Neutrophil (primary cell): Measurements from ENCODE around the gene SLC2A6.
A peak's percentile ranks its signal among the peaks of the same experiment; 100 is the strongest.

Experiments used
- H3K27ac ChIP-seq: fragments of 200-600 bp; sonication (generic); 2 replicates; pipeline ENCODE4 v1.5.1; 2016; ENCODE audit warnings: mild to moderate bottlenecking, moderate library complexity
- H3K27me3 ChIP-seq: fragments of 200-600 bp; sonication (generic); 2 replicates; pipeline ENCODE4 v1.6.0; 2016; ENCODE audit warnings: mild to moderate bottlenecking
- H3K36me3 ChIP-seq: fragments of 200-600 bp; sonication (generic); 2 replicates; pipeline ENCODE4 v1.5.1; 2017
- H3K4me1 ChIP-seq, 2 experiments: fragments of 200-600 bp in 1 of 2; sonication (generic) in 1 of 2; 1 replicate in 1 of 2; 2 replicates in 1 of 2; pipeline versions ENCODE4 v1.5.1 to v1.6.1; 2013 to 2016; ENCODE audit warnings: low read depth in 1 of 2, low read length in 1 of 2, mild to moderate bottlenecking in 1 of 2, moderate library complexity in 1 of 2; ENCODE audit not compliant: control insufficient read depth in 1 of 2, insufficient read depth in 1 of 2
- H3K4me3 ChIP-seq, 2 experiments: fragments of 200-600 bp in 1 of 2; sonication (generic) in 1 of 2; 1 replicate in 1 of 2; 2 replicates in 1 of 2; pipeline ENCODE4 v1.5.1; 2013 to 2016; ENCODE audit warnings: low read depth in 1 of 2, low read length in 1 of 2, mild to moderate bottlenecking in 1 of 2, moderate library complexity in 1 of 2
- H3K9me3 ChIP-seq: fragments of 200-600 bp; sonication (generic); 2 replicates; pipeline ENCODE4 v1.5.1; 2016
- CTCF ChIP-seq: fragments of 200-600 bp; sonication (generic); IDR thresholded peaks from 2 replicates; pipeline ENCODE4 v1.5.1; 2016; ENCODE audit warnings: antibody characterized with exemption

The SLC2A6 gene

DNA sequence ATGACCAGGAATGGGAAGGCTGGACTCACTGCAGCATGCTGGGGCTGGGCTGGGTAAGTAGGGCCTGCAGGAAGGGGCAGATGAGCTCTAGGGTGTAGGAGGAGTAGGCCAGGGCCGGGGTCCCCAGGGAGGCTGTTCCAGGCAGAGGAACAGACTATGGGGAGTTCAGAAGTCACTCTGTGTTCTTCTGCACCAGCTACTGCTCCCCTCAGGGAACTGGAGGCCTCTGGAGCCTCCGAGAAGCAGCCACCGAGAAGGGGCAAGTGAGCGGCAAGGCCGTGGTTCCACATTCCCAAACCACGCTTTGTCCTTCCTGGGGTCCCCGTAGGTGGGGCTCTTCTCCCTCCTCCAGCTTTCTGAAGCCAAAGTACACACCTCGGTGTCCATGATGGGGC lies 8.4 kb upstream of the SLC2A6 start:
- Histone ChIP-seq H3K4me1 (no peaks in the 10 kb centered on the region), H3K27ac (no peak overlapping the region), H3K4me3 (no peak overlapping the region), H3K27me3 (peaks cover 14% of the 10 kb centered on the region), H3K36me3 (no peaks in the 10 kb centered on the region), H3K9me3 (no peaks in the 10 kb centered on the region)
- no peak for TF ChIP-seq CTCF

GRCh38 chr9:133485531-133486260 lies 6.8 kb upstream of the SLC2A6 start:
- TF ChIP-seq CTCF: no peak
- H3K27ac ChIP-seq: no peak overlapping the region
- H3K4me1 ChIP-seq: no peaks in the 10 kb centered on the region
- no peaks in the 10 kb centered on the region for H3K36me3 ChIP-seq
- peaks cover 28% of the 10 kb centered on the region for H3K27me3 ChIP-seq
- H3K9me3 ChIP-seq: no peaks in the 10 kb centered on the region
- no peak overlapping the region for H3K4me3 ChIP-seq

GRCh38 chr9:133484671-133485437 lies 6.0 kb upstream of the SLC2A6 start:
- no peak for TF ChIP-seq CTCF
- Histone ChIP-seq H3K4me3 (no peak overlapping the region), H3K4me1 (no peaks in the 10 kb centered on the region), H3K36me3 (no peaks in the 10 kb centered on the region), H3K27me3 (peaks cover 37% of the 10 kb centered on the region), H3K27ac (no peak overlapping the region), H3K9me3 (no peaks in the 10 kb centered on the region)

DNA sequence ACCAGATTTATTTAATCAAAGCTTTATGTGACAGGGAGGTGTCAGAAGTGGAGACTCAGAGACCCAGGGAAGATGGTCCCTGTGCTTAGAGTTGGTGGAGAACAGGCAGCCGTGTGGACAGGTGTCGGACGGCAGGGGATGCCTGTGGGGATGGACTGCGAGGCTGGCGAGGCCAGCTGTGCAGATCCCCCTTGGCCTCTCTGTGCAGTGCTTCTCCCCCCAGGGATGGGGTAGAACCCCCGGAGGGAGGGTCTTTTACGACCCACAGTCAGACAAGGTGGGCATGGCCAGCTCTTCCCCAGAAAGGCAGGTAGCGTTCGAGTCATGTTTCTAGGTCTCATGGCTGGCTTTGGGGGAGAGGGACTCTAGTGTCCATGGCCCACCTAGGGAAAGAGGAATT lies 4.7 kb upstream of the SLC2A6 start:
- no peaks in the 10 kb centered on the region for H3K36me3 ChIP-seq
- no peak for TF ChIP-seq CTCF

GRCh38 chr9:133477992-133478850 lies 678 bp downstream of the SLC2A6 start:
- Histone ChIP-seq H3K9me3 (no peaks in the 10 kb centered on the region), H3K27ac (no peak overlapping the region), H3K4me3 (peak overlapping the region in 1 of 2 experiments; percentile 17), H3K4me1 (peaks cover 11 to 14% of the 10 kb centered on the region in 2 experiments), H3K27me3 (peaks cover 84% of the 10 kb centered on the region), H3K36me3 (no peaks in the 10 kb centered on the region)
- TF ChIP-seq CTCF: no peak

More for the DNA sequence above, 4.7 kb upstream of the SLC2A6 start:
- Histone ChIP-seq H3K27ac (no peak overlapping the region), H3K4me3 (no peak overlapping the region), H3K4me1 (peaks cover 4 to 9% of the 10 kb centered on the region in 2 experiments), H3K27me3 (peaks cover 49% of the 10 kb centered on the region), H3K9me3 (no peaks in the 10 kb centered on the region)
